ENCODE data around the gene BTNL3. TPM values are rescaled to one million over a fixed set of nuclear protein-coding genes. Genes with fewer than 3 reads are reported as not detected.
A peak's percentile ranks its signal among the peaks of the same experiment; 100 is the strongest.

BTNL3 gene
- total RNA-seq, 1 donor from 2014 or later: 0.34 TPM

DNA sequence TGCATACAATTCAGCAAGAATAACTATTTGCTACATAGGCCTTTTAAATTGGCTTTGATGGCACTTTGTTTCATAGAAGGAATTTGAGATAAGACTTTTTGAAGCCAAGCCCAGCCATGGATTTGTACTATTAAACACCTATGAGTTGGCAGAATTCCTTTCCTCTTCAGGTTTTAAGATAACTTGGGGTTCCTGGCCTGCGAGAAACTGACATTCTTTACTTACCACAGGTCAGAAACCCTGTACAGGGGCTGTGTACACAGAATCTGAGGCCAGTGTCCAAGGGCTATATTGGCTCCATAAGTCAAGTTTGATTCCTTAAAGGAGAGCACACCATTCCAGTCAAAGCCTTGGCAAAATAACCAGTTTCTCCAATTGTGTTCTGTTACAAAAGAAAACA lies 10.8 kb upstream of the BTNL3 start:
- H3K4me2 ChIP-seq: no peak overlapping the region
- Mint-ChIP-seq H3K36me3 (no peaks in the 10 kb centered on the region), H3K4me1 (no peaks in the 10 kb centered on the region), H3K4me3 (no peak overlapping the region), H3K27me3 (ENCODE audit: insufficient read depth, low read depth) (peaks cover 2% of the 10 kb centered on the region), H3K9me3 (no peaks in the 10 kb centered on the region), H3K27ac (no peak overlapping the region)
- H3K27me3 ChIP-seq: no peaks in the 10 kb centered on the region
- no peaks in the 10 kb centered on the region for H3F3A ChIP-seq (ENCODE audit: low read depth)
- no peaks in the 10 kb centered on the region for H3K9me3 ChIP-seq (ENCODE audit: low read depth)
- DNase-seq (ENCODE audit: low spot score): no peak
- no peaks in the 10 kb centered on the region for H3K79me2 ChIP-seq (ENCODE audit: low read depth)
- no peak for TF ChIP-seq EZH2phosphoT487 (IDR thresholded peaks at IDR 0.05)
- TF ChIP-seq, protein P1, sequence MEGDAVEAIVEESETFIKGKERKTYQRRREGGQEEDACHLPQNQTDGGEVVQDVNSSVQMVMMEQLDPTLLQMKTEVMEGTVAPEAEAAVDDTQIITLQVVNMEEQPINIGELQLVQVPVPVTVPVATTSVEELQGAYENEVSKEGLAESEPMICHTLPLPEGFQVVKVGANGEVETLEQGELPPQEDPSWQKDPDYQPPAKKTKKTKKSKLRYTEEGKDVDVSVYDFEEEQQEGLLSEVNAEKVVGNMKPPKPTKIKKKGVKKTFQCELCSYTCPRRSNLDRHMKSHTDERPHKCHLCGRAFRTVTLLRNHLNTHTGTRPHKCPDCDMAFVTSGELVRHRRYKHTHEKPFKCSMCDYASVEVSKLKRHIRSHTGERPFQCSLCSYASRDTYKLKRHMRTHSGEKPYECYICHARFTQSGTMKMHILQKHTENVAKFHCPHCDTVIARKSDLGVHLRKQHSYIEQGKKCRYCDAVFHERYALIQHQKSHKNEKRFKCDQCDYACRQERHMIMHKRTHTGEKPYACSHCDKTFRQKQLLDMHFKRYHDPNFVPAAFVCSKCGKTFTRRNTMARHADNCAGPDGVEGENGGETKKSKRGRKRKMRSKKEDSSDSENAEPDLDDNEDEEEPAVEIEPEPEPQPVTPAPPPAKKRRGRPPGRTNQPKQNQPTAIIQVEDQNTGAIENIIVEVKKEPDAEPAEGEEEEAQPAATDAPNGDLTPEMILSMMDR (IDR thresholded peaks at IDR 0.05): no peak
- no peak for TF ChIP-seq EZH2 (IDR thresholded peaks at IDR 0.05)
- H3K4me3 ChIP-seq: no peak overlapping the region
- no peaks in the 10 kb centered on the region for H3K4me1 ChIP-seq
- no peaks in the 10 kb centered on the region for H4K20me1 ChIP-seq (ENCODE audit: low read depth)
- no peak overlapping the region for H2AFZ ChIP-seq (replicated peaks)
- H3K9ac ChIP-seq: no peak overlapping the region
- no peaks in the 10 kb centered on the region for H3K36me3 ChIP-seq
- no peak overlapping the region for H3K27ac ChIP-seq

DNA sequence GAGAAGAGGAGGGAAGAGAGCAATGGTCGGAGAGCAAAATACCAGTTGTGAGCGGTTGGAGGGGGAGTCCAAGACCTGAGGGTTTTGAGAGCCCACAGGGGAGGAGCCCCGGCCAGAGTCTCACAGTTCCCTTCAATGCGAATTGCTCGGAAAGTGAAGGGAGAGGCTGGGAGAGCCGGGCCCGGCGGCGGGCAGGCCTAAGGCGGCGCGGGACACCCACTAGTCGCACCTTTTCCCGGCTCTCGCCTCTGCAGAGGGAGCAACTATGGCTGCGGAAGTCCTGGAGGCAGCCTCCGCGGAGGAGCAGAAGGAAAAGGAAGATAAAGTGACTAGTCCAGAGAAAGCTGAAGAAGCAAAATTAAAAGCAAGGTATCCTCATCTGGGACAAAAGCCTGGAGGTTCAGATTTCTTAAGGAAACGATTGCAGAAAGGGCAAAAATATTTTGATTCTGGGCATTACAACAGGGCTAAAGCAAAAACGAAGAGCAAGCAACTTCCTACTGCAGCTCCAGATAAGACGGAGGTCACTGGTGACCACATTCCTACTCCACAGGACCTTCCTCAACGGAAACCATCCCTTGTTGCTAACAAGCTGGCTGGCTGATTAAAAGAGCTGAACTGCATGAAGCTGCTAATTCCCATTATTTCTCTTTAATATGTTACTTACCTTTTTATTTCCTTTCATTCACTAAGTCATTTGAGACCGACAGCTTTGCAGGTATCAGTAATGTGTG lies 6.5 kb upstream of the BTNL3 start:
- Mint-ChIP-seq H3K9me3 (no peaks in the 10 kb centered on the region), H3K27me3 (ENCODE audit: insufficient read depth, low read depth) (peaks cover 1% of the 10 kb centered on the region), H3K36me3 (no peaks in the 10 kb centered on the region), H3K4me1 (no peaks in the 10 kb centered on the region), H3K4me3 (no peak overlapping the region), H3K27ac (no peak overlapping the region)
- DNase-seq (ENCODE audit: low spot score): no peak
- no peak for TF ChIP-seq EZH2phosphoT487 (IDR thresholded peaks at IDR 0.05)
- TF ChIP-seq, protein P1 (IDR thresholded peaks at IDR 0.05): no peak
- Histone ChIP-seq H2AFZ (replicated peaks) (peak overlapping the region; percentile 10), H3K4me1 (no peaks in the 10 kb centered on the region), H3K9me3 (ENCODE audit: low read depth) (no peaks in the 10 kb centered on the region), H3K4me2 (no peak overlapping the region), H4K20me1 (ENCODE audit: low read depth) (no peaks in the 10 kb centered on the region), H3K27me3 (no peaks in the 10 kb centered on the region), H3K79me2 (ENCODE audit: low read depth) (no peaks in the 10 kb centered on the region), H3K36me3 (no peaks in the 10 kb centered on the region), H3K27ac (no peak overlapping the region), H3K4me3 (no peak overlapping the region), H3F3A (ENCODE audit: low read depth) (no peaks in the 10 kb centered on the region), H3K9ac (no peak overlapping the region)

DNA sequence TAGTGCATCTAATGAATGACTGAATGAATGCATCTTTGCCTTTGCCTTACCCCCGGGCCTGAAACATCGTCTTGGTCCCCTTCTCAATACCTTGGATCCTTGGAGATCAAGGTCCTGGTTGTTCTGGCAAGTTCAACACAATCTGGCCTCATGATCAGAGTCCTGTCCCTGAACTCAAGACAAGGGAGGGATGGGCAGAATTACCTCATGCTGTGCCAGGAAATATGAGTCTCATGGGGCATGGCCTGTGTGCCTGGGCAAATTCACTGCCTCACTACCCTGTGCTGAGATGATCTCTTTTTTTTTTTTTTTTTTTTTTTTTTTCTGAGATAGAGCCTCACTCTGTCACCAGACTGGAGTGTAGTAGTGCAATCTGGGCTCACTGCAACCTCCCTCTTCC lies 630 bp upstream of the BTNL3 start:
- H3K27me3 ChIP-seq: no peaks in the 10 kb centered on the region
- no peaks in the 10 kb centered on the region for H3K27me3 Mint-ChIP-seq (ENCODE audit: insufficient read depth, low read depth)
- no peaks in the 10 kb centered on the region for H3K4me1 Mint-ChIP-seq

More for the DNA sequence above, 630 bp upstream of the BTNL3 start:
- Histone ChIP-seq H4K20me1 (ENCODE audit: low read depth) (no peaks in the 10 kb centered on the region), H2AFZ (replicated peaks) (no peak overlapping the region), H3K36me3 (no peaks in the 10 kb centered on the region), H3F3A (ENCODE audit: low read depth) (no peaks in the 10 kb centered on the region), H3K4me1 (no peaks in the 10 kb centered on the region), H3K9me3 (ENCODE audit: low read depth) (no peaks in the 10 kb centered on the region), H3K9ac (no peak overlapping the region), H3K4me3 (no peak overlapping the region), H3K27ac (no peak overlapping the region), H3K4me2 (no peak overlapping the region), H3K79me2 (ENCODE audit: low read depth) (no peaks in the 10 kb centered on the region)
- H3K4me3 Mint-ChIP-seq: no peak overlapping the region
- H3K9me3 Mint-ChIP-seq: no peaks in the 10 kb centered on the region
- no peak overlapping the region for H3K27ac Mint-ChIP-seq
- TF ChIP-seq EZH2phosphoT487 (IDR thresholded peaks at IDR 0.05) (no peak), EZH2 (IDR thresholded peaks at IDR 0.05) (no peak)
- TF ChIP-seq, protein P1 (IDR thresholded peaks at IDR 0.05): no peak
- no peak for DNase-seq (ENCODE audit: low spot score)
- no peaks in the 10 kb centered on the region for H3K36me3 Mint-ChIP-seq
